Fibroblast of skin of scalp (primary cell): ENCODE data around the gene CRACR2A.

ENCODE experiments used
- DNase-seq: peaks from one replicate; pipeline ENCODE4 v3.0.0-alpha.2; 2013

CRACR2A gene

GRCh38 chr12:3594966-3595365, 157.9 kb downstream of the CRACR2A start:
- no peak for DNase-seq

DNA sequence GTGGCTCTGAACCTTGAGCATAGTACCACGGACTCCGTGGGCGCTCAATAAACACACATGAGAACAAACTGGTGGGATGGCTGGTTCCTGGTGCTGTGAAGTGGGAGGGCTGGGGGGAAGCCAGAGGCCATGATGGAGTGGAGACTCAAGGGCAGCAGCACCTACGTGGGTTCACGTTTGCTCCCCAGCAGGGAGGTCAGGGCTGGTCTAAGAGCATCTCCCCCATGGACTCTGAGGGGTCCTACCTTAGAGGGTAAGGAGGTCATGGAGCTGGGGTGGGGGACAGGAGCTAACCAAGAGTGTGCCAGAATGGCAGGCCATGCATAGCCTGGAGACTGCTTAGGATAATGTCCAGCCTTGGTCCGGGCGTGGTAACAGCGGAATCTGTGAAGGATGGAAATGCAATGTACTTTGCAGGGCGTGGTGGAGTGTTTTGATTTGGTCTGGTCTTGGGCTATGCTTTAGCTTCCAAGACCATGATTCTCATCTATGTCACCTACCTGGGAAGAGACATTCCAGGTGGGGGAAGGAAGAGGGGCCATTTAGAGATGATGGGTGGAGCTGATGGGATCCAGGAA, 158.9 kb downstream of the CRACR2A start:
- no peak for DNase-seq

- no peak for DNase-seq
These were observed 159.9 kb downstream of the CRACR2A start for GRCh38 chr12:3592856-3593625.

DNA sequence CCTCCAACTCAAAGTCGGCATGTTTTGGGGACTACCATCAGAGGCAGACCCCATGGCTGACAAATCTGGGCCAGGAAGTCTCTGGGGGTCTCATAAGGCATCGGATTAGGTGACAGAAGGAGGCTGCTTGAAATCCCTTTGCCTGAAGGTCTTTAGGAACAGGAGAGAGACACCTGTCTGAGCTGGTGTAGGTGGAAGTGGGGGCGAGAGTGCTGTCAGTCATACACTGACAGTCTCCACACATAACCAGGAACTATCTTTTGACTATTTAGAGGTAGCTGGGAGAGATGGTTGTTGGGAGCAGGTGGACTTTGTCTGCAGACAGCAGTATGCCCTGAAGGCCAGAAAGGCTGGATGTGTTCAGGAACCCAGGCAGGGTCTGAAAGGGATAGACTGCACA, 163.2 kb downstream of the CRACR2A start:
- no peak for DNase-seq

- DNase-seq: no peak
These were observed 165.4 kb downstream of the CRACR2A start for GRCh38 chr12:3587402-3588013.

DNA sequence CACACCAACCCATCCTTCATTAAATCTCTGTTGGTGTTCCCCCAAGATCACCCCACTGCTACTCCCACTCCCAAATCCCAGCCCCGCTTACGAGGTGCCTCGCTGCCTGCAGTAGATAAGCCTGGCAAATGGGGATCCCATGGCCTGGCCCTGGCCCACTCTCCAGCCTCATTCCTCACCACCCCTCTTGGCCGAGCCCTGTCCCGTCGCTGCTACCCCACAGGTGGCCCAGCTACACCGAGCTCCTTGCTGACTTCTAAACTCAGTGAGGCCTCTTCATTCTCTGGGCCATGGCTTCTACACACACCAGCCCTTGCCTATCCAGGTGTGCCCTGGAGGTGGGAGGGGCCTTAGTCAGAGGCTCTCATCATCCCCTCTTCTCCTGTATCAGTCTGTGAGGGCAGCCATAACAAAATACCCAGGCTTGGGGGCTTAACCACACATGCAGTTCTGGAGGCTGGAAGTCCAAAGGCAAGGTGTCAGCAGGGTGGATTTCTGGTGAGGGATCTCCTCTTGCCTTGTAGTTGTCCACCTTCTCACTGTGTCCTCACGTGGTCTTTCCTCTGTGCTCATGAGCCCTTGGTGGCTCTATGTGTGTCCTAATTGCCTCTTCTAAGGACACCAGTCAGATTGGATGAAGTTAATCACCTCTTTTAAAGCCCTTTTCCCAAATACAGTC, 169.1 kb downstream of the CRACR2A start:
- no peak for DNase-seq

GRCh38 chr12:3580094-3580749, 172.7 kb downstream of the CRACR2A start:
- no peak for DNase-seq

- DNase-seq: no peak
These were observed 173.3 kb downstream of the CRACR2A start for GRCh38 chr12:3579446-3580093.

DNA sequence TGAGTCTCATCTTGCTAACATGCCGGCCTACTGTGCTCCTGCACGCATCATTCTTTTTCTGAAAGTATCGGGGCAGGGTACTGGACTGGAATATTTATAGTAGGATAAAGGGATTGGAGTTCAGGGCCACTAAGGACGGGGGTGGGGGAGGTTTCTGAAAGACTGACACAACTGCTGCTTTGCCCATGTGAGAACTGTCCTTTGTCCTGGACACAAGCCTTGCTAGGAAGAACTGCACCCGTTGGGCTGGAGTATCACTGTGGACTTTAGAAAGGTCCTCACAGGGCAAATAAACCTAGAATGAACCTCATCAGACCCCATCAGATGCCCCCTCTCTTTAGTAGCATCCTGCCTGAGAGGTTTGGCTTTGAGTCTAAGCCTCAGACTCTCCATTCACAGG, 174.4 kb downstream of the CRACR2A start:
- no peak for DNase-seq

GRCh38 chr12:3576891-3577290, 176.0 kb downstream of the CRACR2A start:
- DNase-seq: no peak

GRCh38 chr12:3574986-3575385, 177.9 kb downstream of the CRACR2A start:
- DNase-seq: no peak

GRCh38 chr12:3572560-3572959, 180.3 kb downstream of the CRACR2A start:
- no peak for DNase-seq

- DNase-seq: no peak
These were observed 181.2 kb downstream of the CRACR2A start for GRCh38 chr12:3571724-3572123.

- no peak for DNase-seq
These were observed 181.6 kb downstream of the CRACR2A start for GRCh38 chr12:3571323-3571722.

DNA sequence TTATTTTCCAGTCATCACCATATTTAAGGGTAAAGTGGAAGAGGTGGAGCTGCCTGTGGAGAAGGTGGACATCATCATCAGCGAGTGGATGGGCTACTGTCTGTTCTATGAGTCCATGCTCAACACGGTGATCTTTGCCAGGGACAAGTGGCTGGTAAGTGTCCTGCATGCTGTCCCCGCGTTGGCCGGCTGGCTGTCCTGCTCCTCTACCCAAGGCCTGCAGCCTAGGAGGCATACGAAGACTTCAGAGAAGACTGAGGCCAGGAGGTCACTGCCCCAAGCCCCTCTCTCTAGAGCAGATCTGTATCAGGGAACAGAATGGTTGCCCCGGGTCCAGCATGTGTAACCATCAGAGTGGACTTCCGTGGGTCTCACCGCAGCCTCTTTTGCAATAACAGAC, 184.2 kb downstream of the CRACR2A start:
- no peak for DNase-seq

- no peak for DNase-seq
These were observed 186.9 kb downstream of the CRACR2A start for GRCh38 chr12:3565985-3566384.
